Calu3 (cell line): ENCODE measurements around the gene C17orf50. TPM values are rescaled to one million over a fixed set of nuclear protein-coding genes. Genes with fewer than 3 reads are reported as not detected.

Source experiments
- BruUV-seq: library from RNA; stranded (reverse); fragments of 400-500 nt; replicated peaks from 2 replicates; lab custom pipeline; 2021; lab: Mats Ljungman, UMichigan
- CTCF ChIA-PET: fragments of 300-600 bp; sonication (Branson Sonifier 250); formaldehyde crosslinking; loops from one replicate; lab custom pipeline; 2022; ENCODE audit warnings: antibody characterized with exemption; lab: Charles Lee
- DNase-seq: peaks from one replicate; pipeline ENCODE4 v3.0.0; 2022
- H3K27ac Mint-ChIP-seq: one replicate; pipeline ENCODE4 v1.8.0; 2022; ENCODE audit warnings: mixed read lengths; ENCODE audit not compliant: unreplicated experiment
- H3K27me3 Mint-ChIP-seq: one replicate; pipeline ENCODE4 v1.8.0; 2022; ENCODE audit warnings: mixed read lengths; ENCODE audit not compliant: unreplicated experiment
- H3K36me3 Mint-ChIP-seq: one replicate; pipeline ENCODE4 v1.8.0; 2022; ENCODE audit warnings: mild to moderate bottlenecking, moderate library complexity, mixed read lengths; ENCODE audit not compliant: insufficient read depth, unreplicated experiment
- H3K4me1 Mint-ChIP-seq: one replicate; pipeline ENCODE4 v1.8.0; 2022; ENCODE audit warnings: mild to moderate bottlenecking, low read depth, mixed read lengths; ENCODE audit not compliant: unreplicated experiment
- H3K4me3 Mint-ChIP-seq: one replicate; pipeline ENCODE4 v1.8.0; 2022; ENCODE audit warnings: mild to moderate bottlenecking, low read depth, moderate library complexity, mixed read lengths; ENCODE audit not compliant: unreplicated experiment
- H3K9me3 Mint-ChIP-seq: one replicate; pipeline ENCODE4 v1.8.0; 2022; ENCODE audit warnings: low read depth, mixed read lengths; ENCODE audit not compliant: unreplicated experiment
- CTCF ChIP-seq: fragments of 200-600 bp; IDR thresholded peaks from one replicate; pipeline ENCODE4 v1.8.0; 2022; ENCODE audit warnings: antibody characterized with exemption; ENCODE audit not compliant: unreplicated experiment
- intact Hi-C: fragments of 100-400 bp; cut with micrococcal nuclease; formaldehyde crosslinking; loops from one replicate; pipeline ENCODE4 v1.10.0; 2022; ENCODE audit not compliant: unreplicated experiment
- total RNA-seq: library from RNA; stranded (reverse); gene quantifications from 2 replicates; pipeline ENCODE4 v1.2.3, GENCODE V29; 2022

The C17orf50 gene
- total RNA-seq, 1 experiment from 2014 or later, result not detected

GRCh38 chr17:35738519-35739133 is 22.1 kb upstream of the C17orf50 start:
- CTCF ChIA-PET, result no interaction called here
- TF ChIP-seq CTCF, result no peak

GRCh38 chr17:35740216-35740615 is 20.5 kb upstream of the C17orf50 start:
- BruUV-seq, result no TSS peak
- Mint-ChIP-seq H3K27ac (no peak overlapping the region), H3K4me1 (no peaks in the 10 kb centered on the region), H3K4me3 (no peak overlapping the region), H3K36me3 (no peaks in the 10 kb centered on the region), H3K9me3 (no peaks in the 10 kb centered on the region), H3K27me3 (peaks cover 68% of the 10 kb centered on the region)
- no peak for TF ChIP-seq CTCF
- intact Hi-C loops, result loop anchor here (10.0 kb wide), 1 partner anchor 425 kb away; no protein-coding TSS in a partner anchor
- DNase-seq, result no peak
- CTCF ChIA-PET, result interaction anchor here (0.8 kb wide), 1 partner anchor 200 kb away, joined by 3 read pairs; no protein-coding TSS in a partner anchor

More at GRCh38 chr17:35738519-35739133, 22.1 kb upstream of the C17orf50 start:
- Mint-ChIP-seq H3K4me1 (no peaks in the 10 kb centered on the region), H3K27me3 (peaks cover 52% of the 10 kb centered on the region), H3K36me3 (peaks cover 6% of the 10 kb centered on the region), H3K4me3 (no peak overlapping the region), H3K27ac (no peak overlapping the region), H3K9me3 (no peaks in the 10 kb centered on the region)
- no peak for DNase-seq
- BruUV-seq, result no TSS peak
- intact Hi-C loops, result no loop called here

- Mint-ChIP-seq H3K27ac (no peak overlapping the region), H3K9me3 (no peaks in the 10 kb centered on the region), H3K27me3 (peaks cover 78% of the 10 kb centered on the region), H3K4me3 (no peak overlapping the region), H3K36me3 (no peaks in the 10 kb centered on the region), H3K4me1 (no peaks in the 10 kb centered on the region)
- TF ChIP-seq CTCF, result no peak
- no peak for DNase-seq
- CTCF ChIA-PET, result no interaction called here
- intact Hi-C loops, result loop anchor here (10.0 kb wide), 1 partner anchor 426 kb away; no protein-coding TSS in a partner anchor
- BruUV-seq, result no TSS peak
Measured at GRCh38 chr17:35740997-35741931, 19.4 kb upstream of the C17orf50 start.

GRCh38 chr17:35742496-35742895 is 18.2 kb upstream of the C17orf50 start:
- Mint-ChIP-seq H3K27ac (no peak overlapping the region), H3K4me1 (no peaks in the 10 kb centered on the region), H3K36me3 (no peaks in the 10 kb centered on the region), H3K4me3 (no peak overlapping the region), H3K27me3 (peaks cover 78% of the 10 kb centered on the region), H3K9me3 (no peaks in the 10 kb centered on the region)
- intact Hi-C loops, result loop anchor here (10.0 kb wide), 1 partner anchor 428 kb away; no protein-coding TSS in a partner anchor
- CTCF ChIA-PET, result no interaction called here
- no TSS peak for BruUV-seq
- no peak for TF ChIP-seq CTCF
- no peak for DNase-seq
